Neural cell (in vitro differentiated cells): ENCODE measurements around the gene SLC22A31. TPM values are rescaled to one million over a fixed set of nuclear protein-coding genes. Genes with fewer than 3 reads are reported as not detected.

Source experiments
- H2AFZ ChIP-seq: fragments of 200-600, 300-800 bp; sonication (generic), shearing (Covaris generic); 2 replicates; pipeline ENCODE4 v1.6.0; 2014; ENCODE audit warnings: low read depth, mild to moderate bottlenecking, antibody characterized with exemption, low read length, moderate library complexity
- H3F3A ChIP-seq: fragments of 200-600 bp; shearing (Covaris generic); 2 replicates; pipeline ENCODE4 v1.6.1; 2016; ENCODE audit warnings: mild to moderate bottlenecking, moderate library complexity, mixed read lengths, antibody characterized with exemption, low read length; ENCODE audit not compliant: insufficient read depth, poor library complexity, severe bottlenecking
- H3K27ac ChIP-seq: fragments of 200-600, 300-800 bp; sonication (generic), shearing (Covaris generic); 2 replicates; pipeline ENCODE4 v1.5.1; 2014; ENCODE audit warnings: mild to moderate bottlenecking, low read length, moderate library complexity
- H3K27me3 ChIP-seq: fragments of 300-800, 200-600 bp; sonication (generic), shearing (Covaris generic); 2 replicates; pipeline ENCODE4 v1.6.0; 2014; ENCODE audit warnings: mild to moderate bottlenecking, low read depth, low read length, moderate library complexity; ENCODE audit not compliant: insufficient read depth
- H3K36me3 ChIP-seq: fragments of 300-800, 200-600 bp; sonication (generic), shearing (Covaris generic); 2 replicates; pipeline ENCODE4 v1.5.1; 2014; ENCODE audit warnings: mild to moderate bottlenecking, antibody characterized with exemption, low read length, moderate library complexity; ENCODE audit not compliant: insufficient read depth
- H3K4me2 ChIP-seq: fragments of 300-800, 200-600 bp; sonication (generic), shearing (Covaris generic); 2 replicates; pipeline ENCODE4 v1.6.0; 2014; ENCODE audit warnings: mild to moderate bottlenecking, low read length
- H3K4me3 ChIP-seq: fragments of 300-800, 200-600 bp; sonication (generic), shearing (Covaris generic); 2 replicates; pipeline ENCODE4 v1.5.1; 2014; ENCODE audit warnings: mild to moderate bottlenecking, low read length, moderate library complexity
- H3K79me2 ChIP-seq: fragments of 200-600 bp; shearing (Covaris generic); replicated peaks from 2 replicates; pipeline ENCODE4 v1.6.0; 2014; ENCODE audit warnings: mild to moderate bottlenecking, low read length, moderate library complexity; ENCODE audit not compliant: insufficient read depth
- H3K9ac ChIP-seq: fragments of 300-800, 200-600 bp; sonication (generic), shearing (Covaris generic); 2 replicates; pipeline ENCODE4 v1.6.1; 2016; ENCODE audit warnings: mild to moderate bottlenecking, low read length, mixed read lengths
- H3K9me2 ChIP-seq: fragments of 200-600 bp; shearing (Covaris generic); 2 replicates; pipeline ENCODE4 v1.6.1; 2016; ENCODE audit warnings: mild to moderate bottlenecking, low read length, mixed read lengths; ENCODE audit not compliant: insufficient read depth
- H3K9me3 ChIP-seq: fragments of 200-600, 300-800 bp; sonication (generic), shearing (Covaris generic); 2 replicates; pipeline ENCODE4 v1.6.1; 2016; ENCODE audit warnings: mild to moderate bottlenecking, mixed run types, low read length, moderate library complexity, mixed read lengths
- H4K20me1 ChIP-seq: fragments of 200-600 bp; shearing (Covaris generic); 2 replicates; pipeline ENCODE4 v1.6.1; 2016; ENCODE audit warnings: mild to moderate bottlenecking, mixed run types; ENCODE audit not compliant: insufficient read depth
- EP300 ChIP-seq: fragments of 450-650 bp; conservative IDR thresholded peaks from 2 replicates; pipeline ENCODE4 v1.6.1; 2014; ENCODE audit warnings: antibody characterized with exemption, mild to moderate bottlenecking, moderate library complexity; ENCODE audit not compliant: poor library complexity, severe bottlenecking
- EZH2 ChIP-seq: fragments of 200-600, 300-800 bp; shearing (Covaris generic), sonication (generic); IDR thresholded peaks from 2 replicates; pipeline ENCODE4 v1.6.1; 2014; ENCODE audit warnings: antibody characterized with exemption, low read length, borderline replicate concordance, mild to moderate bottlenecking; ENCODE audit not compliant: insufficient read depth, poor library complexity, severe bottlenecking
- MXI1 ChIP-seq: fragments of 450-650 bp; conservative IDR thresholded peaks from 2 replicates; pipeline ENCODE4 v1.6.1; 2014; ENCODE audit warnings: antibody characterized with exemption, mild to moderate bottlenecking; ENCODE audit not compliant: poor library complexity, severe bottlenecking
- POLR2AphosphoS5 ChIP-seq: IDR thresholded peaks from 2 replicates; pipeline ENCODE4 v1.6.1; 2012
- RAD21 ChIP-seq: fragments of 450-650 bp; conservative IDR thresholded peaks from 2 replicates; pipeline ENCODE4 v1.6.1; 2014; ENCODE audit warnings: antibody characterized with exemption, mild to moderate bottlenecking, moderate library complexity
- REST ChIP-seq: IDR thresholded peaks from 2 replicates; pipeline ENCODE4 v1.6.1; 2012; ENCODE audit warnings: borderline replicate concordance
- SMC3 ChIP-seq: fragments of 450-650 bp; conservative IDR thresholded peaks from 2 replicates; pipeline ENCODE4 v1.6.1; 2014; ENCODE audit warnings: antibody characterized with exemption, mild to moderate bottlenecking, moderate library complexity; ENCODE audit not compliant: poor library complexity
- TAF1 ChIP-seq: IDR thresholded peaks from 2 replicates; pipeline ENCODE4 v1.6.1; 2012; ENCODE audit warnings: low read depth
- polyA plus RNA-seq: library from polyadenylated mRNA; depleted of rRNA; stranded (reverse); fragments of >200 nt; gene quantifications from 2 replicates; pipeline ENCODE4 v1.2.3, GENCODE V29; 2014
- TF ChIP-seq, protein P1 (sequence below): fragments of 450-650 bp; IDR thresholded peaks from 2 replicates; pipeline ENCODE4 v1.5.1; 2014; ENCODE audit warnings: antibody characterized with exemption, mild to moderate bottlenecking, moderate library complexity; ENCODE audit not compliant: poor library complexity, severe bottlenecking

The SLC22A31 gene
- polyA plus RNA-seq, 1 donor from 2014 or later: not detected

- Histone ChIP-seq H3K27me3 (peaks cover 1% of the 10 kb centered on the region), H3K79me2 (no peaks in the 10 kb centered on the region), H3K9me3 (no peaks in the 10 kb centered on the region), H3K4me3 (no peak overlapping the region), H3K9ac (no peak overlapping the region), H2AFZ (no peak overlapping the region), H3K27ac (no peak overlapping the region), H4K20me1 (no peaks in the 10 kb centered on the region), H3K4me2 (no peak overlapping the region), H3K9me2 (no peaks in the 10 kb centered on the region), H3F3A (no peaks in the 10 kb centered on the region), H3K36me3 (no peaks in the 10 kb centered on the region)
- no peak for TF ChIP-seq RAD21
- no peak for TF ChIP-seq REST
- TF ChIP-seq, protein P1, sequence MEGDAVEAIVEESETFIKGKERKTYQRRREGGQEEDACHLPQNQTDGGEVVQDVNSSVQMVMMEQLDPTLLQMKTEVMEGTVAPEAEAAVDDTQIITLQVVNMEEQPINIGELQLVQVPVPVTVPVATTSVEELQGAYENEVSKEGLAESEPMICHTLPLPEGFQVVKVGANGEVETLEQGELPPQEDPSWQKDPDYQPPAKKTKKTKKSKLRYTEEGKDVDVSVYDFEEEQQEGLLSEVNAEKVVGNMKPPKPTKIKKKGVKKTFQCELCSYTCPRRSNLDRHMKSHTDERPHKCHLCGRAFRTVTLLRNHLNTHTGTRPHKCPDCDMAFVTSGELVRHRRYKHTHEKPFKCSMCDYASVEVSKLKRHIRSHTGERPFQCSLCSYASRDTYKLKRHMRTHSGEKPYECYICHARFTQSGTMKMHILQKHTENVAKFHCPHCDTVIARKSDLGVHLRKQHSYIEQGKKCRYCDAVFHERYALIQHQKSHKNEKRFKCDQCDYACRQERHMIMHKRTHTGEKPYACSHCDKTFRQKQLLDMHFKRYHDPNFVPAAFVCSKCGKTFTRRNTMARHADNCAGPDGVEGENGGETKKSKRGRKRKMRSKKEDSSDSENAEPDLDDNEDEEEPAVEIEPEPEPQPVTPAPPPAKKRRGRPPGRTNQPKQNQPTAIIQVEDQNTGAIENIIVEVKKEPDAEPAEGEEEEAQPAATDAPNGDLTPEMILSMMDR: no peak
- TF ChIP-seq EZH2: no peak
- TF ChIP-seq MXI1: no peak
- no peak for TF ChIP-seq TAF1
- TF ChIP-seq EP300: no peak
- no peak for TF ChIP-seq POLR2AphosphoS5
- no peak for TF ChIP-seq SMC3
These were observed 15.2 kb downstream of the SLC22A31 start for GRCh38 chr16:89184933-89185794.

DNA sequence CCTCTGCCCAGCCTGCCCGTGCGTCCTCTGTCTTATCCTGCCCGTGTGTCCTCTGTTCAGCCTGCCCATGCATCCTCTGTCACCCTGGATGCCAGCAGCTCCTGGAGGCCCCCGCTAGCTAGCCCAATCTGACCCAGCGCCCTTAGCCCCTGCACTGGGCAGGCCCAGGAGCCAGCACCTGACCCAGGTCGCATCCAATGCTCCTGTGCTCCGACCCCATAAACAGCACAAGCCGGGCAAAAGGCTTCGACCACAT is 15.7 kb downstream of the SLC22A31 start:
- H3K4me3 ChIP-seq: no peak overlapping the region
- no peak overlapping the region for H3K9ac ChIP-seq
- H3F3A ChIP-seq: no peaks in the 10 kb centered on the region
- no peaks in the 10 kb centered on the region for H3K27me3 ChIP-seq
- no peaks in the 10 kb centered on the region for H3K79me2 ChIP-seq
- no peak overlapping the region for H3K27ac ChIP-seq
- no peak overlapping the region for H3K4me2 ChIP-seq
- no peaks in the 10 kb centered on the region for H3K9me3 ChIP-seq
- H3K36me3 ChIP-seq: no peaks in the 10 kb centered on the region
- H2AFZ ChIP-seq: no peak overlapping the region
- no peaks in the 10 kb centered on the region for H4K20me1 ChIP-seq
- H3K9me2 ChIP-seq: no peaks in the 10 kb centered on the region
- TF ChIP-seq TAF1 (no peak), POLR2AphosphoS5 (no peak), REST (no peak), EP300 (no peak), SMC3 (no peak), EZH2 (no peak), MXI1 (no peak), RAD21 (no peak)
- TF ChIP-seq, protein P1: no peak
